ENCODE measurements around the gene ANKK1. TPM values are rescaled to one million over a fixed set of nuclear protein-coding genes. Genes with fewer than 3 reads are reported as not detected.

The ANKK1 gene
- total and polyA plus RNA-seq, 2 donors from 2014 or later, result 0.19 to 0.60 TPM

DNA sequence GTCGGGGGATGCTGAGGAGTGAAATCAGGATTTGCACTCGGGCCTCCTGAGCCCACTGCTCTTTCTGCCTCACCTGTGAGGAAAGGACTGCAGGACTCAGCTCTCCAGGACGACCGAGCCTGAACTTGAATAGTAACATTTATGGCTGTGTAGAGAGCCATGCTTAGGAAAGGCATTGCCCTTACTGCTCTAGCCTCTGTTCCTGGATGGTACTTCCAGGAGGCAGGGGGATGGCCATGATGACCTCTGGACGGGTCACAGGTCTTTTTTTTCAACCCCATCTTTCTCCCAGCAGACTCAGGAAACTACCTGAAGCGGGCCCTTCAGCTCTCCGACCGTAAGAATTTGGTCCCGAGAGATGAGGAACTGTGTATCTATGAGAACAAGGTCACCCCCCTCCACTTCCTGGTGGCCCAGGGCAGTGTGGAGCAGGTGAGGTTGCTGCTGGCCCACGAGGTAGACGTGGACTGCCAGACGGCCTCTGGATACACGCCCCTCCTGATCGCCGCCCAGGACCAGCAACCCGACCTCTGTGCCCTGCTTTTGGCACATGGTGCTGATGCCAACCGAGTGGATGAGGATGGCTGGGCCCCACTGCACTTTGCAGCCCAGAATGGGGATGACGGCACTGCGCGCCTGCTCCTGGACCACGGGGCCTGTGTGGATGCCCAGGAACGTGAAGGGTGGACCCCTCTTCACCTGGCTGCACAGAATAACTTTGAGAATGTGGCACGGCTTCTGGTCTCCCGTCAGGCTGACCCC is 11.3 kb downstream of the ANKK1 start:
- FAIRE-seq, result no peak
- DNase-seq, result no peak
- TF ChIP-seq, protein P1, sequence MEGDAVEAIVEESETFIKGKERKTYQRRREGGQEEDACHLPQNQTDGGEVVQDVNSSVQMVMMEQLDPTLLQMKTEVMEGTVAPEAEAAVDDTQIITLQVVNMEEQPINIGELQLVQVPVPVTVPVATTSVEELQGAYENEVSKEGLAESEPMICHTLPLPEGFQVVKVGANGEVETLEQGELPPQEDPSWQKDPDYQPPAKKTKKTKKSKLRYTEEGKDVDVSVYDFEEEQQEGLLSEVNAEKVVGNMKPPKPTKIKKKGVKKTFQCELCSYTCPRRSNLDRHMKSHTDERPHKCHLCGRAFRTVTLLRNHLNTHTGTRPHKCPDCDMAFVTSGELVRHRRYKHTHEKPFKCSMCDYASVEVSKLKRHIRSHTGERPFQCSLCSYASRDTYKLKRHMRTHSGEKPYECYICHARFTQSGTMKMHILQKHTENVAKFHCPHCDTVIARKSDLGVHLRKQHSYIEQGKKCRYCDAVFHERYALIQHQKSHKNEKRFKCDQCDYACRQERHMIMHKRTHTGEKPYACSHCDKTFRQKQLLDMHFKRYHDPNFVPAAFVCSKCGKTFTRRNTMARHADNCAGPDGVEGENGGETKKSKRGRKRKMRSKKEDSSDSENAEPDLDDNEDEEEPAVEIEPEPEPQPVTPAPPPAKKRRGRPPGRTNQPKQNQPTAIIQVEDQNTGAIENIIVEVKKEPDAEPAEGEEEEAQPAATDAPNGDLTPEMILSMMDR (IDR thresholded peaks at IDR 0.05; ENCODE audit: borderline replicate concordance, extremely low read depth, insufficient read depth), result no peak

DNA sequence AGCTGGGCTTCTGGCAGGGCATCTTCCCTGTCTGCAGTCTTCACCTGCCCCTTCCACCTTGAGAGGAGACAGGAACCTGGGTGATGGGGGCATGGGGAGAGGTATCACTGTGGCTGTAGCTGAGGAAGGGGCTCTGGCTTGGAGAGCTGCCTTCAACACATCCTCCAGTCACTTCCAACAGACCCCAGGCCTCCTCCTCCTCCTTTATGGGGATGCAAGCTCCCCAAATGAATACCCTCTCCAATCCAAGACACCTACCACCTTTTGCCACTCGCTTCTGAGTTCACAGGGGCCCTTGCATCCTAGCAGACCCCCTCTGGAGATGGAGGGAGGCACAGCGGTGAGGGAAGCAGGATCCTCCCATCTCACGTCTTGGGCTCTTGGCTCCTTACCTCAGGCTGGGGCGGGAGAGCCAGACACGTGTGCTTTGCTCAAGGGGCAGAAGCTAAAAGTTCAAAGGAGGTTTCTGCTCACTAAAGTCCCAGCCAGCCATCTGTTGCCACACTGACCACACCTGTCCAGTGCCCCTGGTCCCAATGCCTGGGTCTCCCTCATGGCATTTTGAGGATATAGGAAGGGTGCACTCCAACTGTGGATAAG is 13.2 kb downstream of the ANKK1 start:
- H3K4me3 ChIP-seq (ENCODE audit: low read length in 3 of 3), result no peak overlapping the region
- H3K4me1 ChIP-seq (ENCODE audit: control insufficient read depth in 2 of 3, insufficient read depth in 2 of 3, low read depth in 1 of 3, low read length in 3 of 3), result no peaks in the 10 kb centered on the region
- no peaks in the 10 kb centered on the region for H3K36me3 ChIP-seq (ENCODE audit: control insufficient read depth in 2 of 3, insufficient read depth in 3 of 3, low read length in 3 of 3)
- FAIRE-seq (no peak), DNase-seq (no peak)
- intact Hi-C loops (cut with DNase I), result no loop called here
- H3K9ac ChIP-seq (ENCODE audit: low read length in 3 of 3), result no peak overlapping the region
- H3K9me3 ChIP-seq (ENCODE audit: control insufficient read depth in 2 of 3, insufficient read depth in 1 of 3, low read length in 3 of 3), result no peaks in the 10 kb centered on the region
- no peak overlapping the region for H3K27ac ChIP-seq (ENCODE audit: low read depth in 2 of 2, low read length in 2 of 2)
- no peaks in the 10 kb centered on the region for H3K27me3 ChIP-seq (ENCODE audit: control insufficient read depth, insufficient read depth, low read length)
- TF ChIP-seq, protein P1 (IDR thresholded peaks at IDR 0.05; ENCODE audit: borderline replicate concordance, extremely low read depth, insufficient read depth), result no peak

More for the DNA sequence above, 11.3 kb downstream of the ANKK1 start:
- Histone ChIP-seq H3K27me3 (ENCODE audit: control insufficient read depth, insufficient read depth, low read length) (no peaks in the 10 kb centered on the region), H3K4me1 (ENCODE audit: control insufficient read depth in 2 of 3, insufficient read depth in 2 of 3, low read depth in 1 of 3, low read length in 3 of 3) (no peaks in the 10 kb centered on the region), H3K36me3 (ENCODE audit: control insufficient read depth in 2 of 3, insufficient read depth in 3 of 3, low read length in 3 of 3) (no peaks in the 10 kb centered on the region), H3K9me3 (ENCODE audit: control insufficient read depth in 2 of 3, insufficient read depth in 1 of 3, low read length in 3 of 3) (no peaks in the 10 kb centered on the region), H3K9ac (ENCODE audit: low read length in 3 of 3) (no peak overlapping the region), H3K4me3 (ENCODE audit: low read length in 3 of 3) (no peak overlapping the region), H3K27ac (ENCODE audit: low read depth in 2 of 2, low read length in 2 of 2) (no peak overlapping the region)
- intact Hi-C loops (cut with DNase I), result no loop called here

- Histone ChIP-seq H3K4me1 (ENCODE audit: control insufficient read depth in 2 of 3, insufficient read depth in 2 of 3, low read depth in 1 of 3, low read length in 3 of 3) (no peaks in the 10 kb centered on the region), H3K9me3 (ENCODE audit: control insufficient read depth in 2 of 3, insufficient read depth in 1 of 3, low read length in 3 of 3) (no peaks in the 10 kb centered on the region), H3K27ac (ENCODE audit: low read depth in 2 of 2, low read length in 2 of 2) (no peak overlapping the region), H3K9ac (ENCODE audit: low read length in 3 of 3) (no peak overlapping the region), H3K27me3 (ENCODE audit: control insufficient read depth, insufficient read depth, low read length) (no peaks in the 10 kb centered on the region), H3K36me3 (ENCODE audit: control insufficient read depth in 2 of 3, insufficient read depth in 3 of 3, low read length in 3 of 3) (no peaks in the 10 kb centered on the region), H3K4me3 (ENCODE audit: low read length in 3 of 3) (no peak overlapping the region)
- DNase-seq, result peak in 2 of 5 donors; percentile 40 to 88
- TF ChIP-seq, protein P1 (IDR thresholded peaks at IDR 0.05; ENCODE audit: borderline replicate concordance, extremely low read depth, insufficient read depth), result no peak
- no peak for FAIRE-seq
- intact Hi-C loops (cut with DNase I), result no loop called here
Observed at GRCh38 chr11:113401718-113402117, 14.1 kb downstream of the ANKK1 start.
